ENCODE data around the gene DUSP23.

GRCh38 chr1:159815926-159816325 lies 35.2 kb downstream of the DUSP23 start:
- TF ChIP-seq, protein P1, sequence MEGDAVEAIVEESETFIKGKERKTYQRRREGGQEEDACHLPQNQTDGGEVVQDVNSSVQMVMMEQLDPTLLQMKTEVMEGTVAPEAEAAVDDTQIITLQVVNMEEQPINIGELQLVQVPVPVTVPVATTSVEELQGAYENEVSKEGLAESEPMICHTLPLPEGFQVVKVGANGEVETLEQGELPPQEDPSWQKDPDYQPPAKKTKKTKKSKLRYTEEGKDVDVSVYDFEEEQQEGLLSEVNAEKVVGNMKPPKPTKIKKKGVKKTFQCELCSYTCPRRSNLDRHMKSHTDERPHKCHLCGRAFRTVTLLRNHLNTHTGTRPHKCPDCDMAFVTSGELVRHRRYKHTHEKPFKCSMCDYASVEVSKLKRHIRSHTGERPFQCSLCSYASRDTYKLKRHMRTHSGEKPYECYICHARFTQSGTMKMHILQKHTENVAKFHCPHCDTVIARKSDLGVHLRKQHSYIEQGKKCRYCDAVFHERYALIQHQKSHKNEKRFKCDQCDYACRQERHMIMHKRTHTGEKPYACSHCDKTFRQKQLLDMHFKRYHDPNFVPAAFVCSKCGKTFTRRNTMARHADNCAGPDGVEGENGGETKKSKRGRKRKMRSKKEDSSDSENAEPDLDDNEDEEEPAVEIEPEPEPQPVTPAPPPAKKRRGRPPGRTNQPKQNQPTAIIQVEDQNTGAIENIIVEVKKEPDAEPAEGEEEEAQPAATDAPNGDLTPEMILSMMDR (conservative IDR thresholded peaks at IDR 0.05; ENCODE audit: low read depth in 2 of 2), result no peak
- TF ChIP-seq CREB1 (CRISPR knock-in tag; IDR thresholded peaks at IDR 0.05; ENCODE audit: low read depth), result no peak
- TF ChIP-seq POLR2AphosphoS5 (IDR thresholded peaks at IDR 0.05; ENCODE audit: low read depth), result no peak
- TF ChIP-seq JUNB (IDR thresholded peaks at IDR 0.05; ENCODE audit: unreplicated experiment), result no peak
- no peak for TF ChIP-seq EZH2 (IDR thresholded peaks at IDR 0.05; ENCODE audit: low read depth, unreplicated experiment)
- TF ChIP-seq EZH2phosphoT487 (IDR thresholded peaks at IDR 0.05; ENCODE audit: unreplicated experiment), result no peak
- TF ChIP-seq REST (IDR thresholded peaks at IDR 0.05; ENCODE audit: unreplicated experiment), result no peak
- TF ChIP-seq STAT1 (IDR thresholded peaks at IDR 0.05; ENCODE audit: unreplicated experiment), result no peak
- TF ChIP-seq, protein P2, sequence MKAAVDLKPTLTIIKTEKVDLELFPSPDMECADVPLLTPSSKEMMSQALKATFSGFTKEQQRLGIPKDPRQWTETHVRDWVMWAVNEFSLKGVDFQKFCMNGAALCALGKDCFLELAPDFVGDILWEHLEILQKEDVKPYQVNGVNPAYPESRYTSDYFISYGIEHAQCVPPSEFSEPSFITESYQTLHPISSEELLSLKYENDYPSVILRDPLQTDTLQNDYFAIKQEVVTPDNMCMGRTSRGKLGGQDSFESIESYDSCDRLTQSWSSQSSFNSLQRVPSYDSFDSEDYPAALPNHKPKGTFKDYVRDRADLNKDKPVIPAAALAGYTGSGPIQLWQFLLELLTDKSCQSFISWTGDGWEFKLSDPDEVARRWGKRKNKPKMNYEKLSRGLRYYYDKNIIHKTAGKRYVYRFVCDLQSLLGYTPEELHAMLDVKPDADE (IDR thresholded peaks at IDR 0.05), result no peak
- TF ChIP-seq NANOG (IDR thresholded peaks at IDR 0.05; ENCODE audit: borderline replicate concordance), result no peak
- no peak for TF ChIP-seq ZNF462 (CRISPR knock-in tag; IDR thresholded peaks at IDR 0.05)
- no peak for TF ChIP-seq ZNF114 (CRISPR knock-in tag; IDR thresholded peaks at IDR 0.05)
